NCI-H345 (cell line): ENCODE results near the gene SPOUT1.

ENCODE experiments used
- DNase-seq: peaks from one replicate; lab custom pipeline; 2025; lab: John Stamatoyannopoulos, UW

The SPOUT1 gene

DNA sequence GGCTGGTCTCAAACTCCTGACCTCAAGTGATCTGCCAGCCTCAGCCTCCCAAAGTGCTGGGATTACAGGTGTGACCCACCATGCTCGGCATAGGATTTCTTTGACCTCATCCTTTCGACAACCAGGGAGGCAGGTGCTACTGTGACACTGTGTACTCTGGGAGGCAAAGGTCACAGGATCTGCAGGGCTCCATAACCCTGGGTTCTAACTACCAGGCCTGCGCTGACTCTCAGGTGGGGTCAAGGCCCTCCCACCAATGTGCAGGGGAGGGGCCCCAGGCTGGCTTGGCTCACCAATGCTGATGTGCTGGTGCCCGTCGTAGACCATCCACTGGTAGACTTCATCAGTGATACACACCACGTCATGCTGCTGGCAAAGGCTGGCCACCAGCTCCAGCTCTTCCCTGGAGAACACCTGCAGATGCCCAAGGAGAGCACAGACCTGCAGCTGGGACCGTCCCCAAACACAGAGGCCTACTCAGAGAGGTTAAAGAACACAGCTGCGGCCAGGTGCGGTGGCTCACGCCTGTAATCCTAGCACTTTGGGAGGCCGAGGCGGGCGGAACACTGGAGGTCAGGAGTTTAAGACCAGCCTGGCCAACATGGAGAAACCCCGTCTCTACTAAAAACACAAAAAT is 7.0 kb upstream of the SPOUT1 start:
- DNase-seq, result no peak

- no peak for DNase-seq
Observed at GRCh38 chr9:128835246-128836210, 5.9 kb upstream of the SPOUT1 start.

GRCh38 chr9:128833696-128834095 is 4.1 kb upstream of the SPOUT1 start:
- no peak for DNase-seq

DNA sequence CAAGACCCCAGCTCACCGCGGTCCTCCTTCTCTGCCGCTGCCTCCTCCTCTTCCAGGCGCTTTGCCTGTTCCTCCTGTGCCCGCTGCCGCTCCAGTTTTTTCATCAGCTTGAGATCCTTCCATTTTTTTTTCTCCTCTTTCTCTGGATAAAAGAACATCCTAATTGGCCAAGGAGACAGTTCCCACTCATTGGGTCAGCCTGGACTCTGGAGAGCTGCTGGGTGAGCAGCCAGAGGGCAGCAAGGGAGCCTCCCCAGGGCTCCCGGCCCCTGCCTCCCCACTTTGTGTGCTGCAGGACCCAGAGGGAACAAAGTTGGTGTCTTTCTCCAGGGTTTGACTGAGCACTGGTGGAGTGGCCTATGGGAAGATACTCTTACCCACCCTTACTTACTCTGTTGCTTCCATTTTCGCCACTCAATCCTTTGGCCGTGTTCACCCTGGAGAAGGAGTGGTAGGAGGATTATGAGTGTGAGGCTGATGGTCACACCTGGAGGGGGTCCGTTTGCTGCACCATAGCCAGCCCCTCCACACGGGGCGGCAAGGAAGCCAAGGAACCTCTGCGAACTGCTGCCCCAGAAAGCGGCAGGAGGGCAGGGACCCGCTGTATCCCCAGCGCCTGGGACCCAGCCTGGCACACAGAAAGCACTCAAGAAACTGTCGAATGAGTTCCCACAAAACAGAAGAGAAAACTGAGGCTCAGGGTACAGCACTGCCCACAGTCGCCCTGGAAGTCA is 708 bp downstream of the SPOUT1 start:
- DNase-seq, result no peak

- no peak for DNase-seq
Observed at GRCh38 chr9:128828267-128828666, 1.3 kb downstream of the SPOUT1 start.

DNA sequence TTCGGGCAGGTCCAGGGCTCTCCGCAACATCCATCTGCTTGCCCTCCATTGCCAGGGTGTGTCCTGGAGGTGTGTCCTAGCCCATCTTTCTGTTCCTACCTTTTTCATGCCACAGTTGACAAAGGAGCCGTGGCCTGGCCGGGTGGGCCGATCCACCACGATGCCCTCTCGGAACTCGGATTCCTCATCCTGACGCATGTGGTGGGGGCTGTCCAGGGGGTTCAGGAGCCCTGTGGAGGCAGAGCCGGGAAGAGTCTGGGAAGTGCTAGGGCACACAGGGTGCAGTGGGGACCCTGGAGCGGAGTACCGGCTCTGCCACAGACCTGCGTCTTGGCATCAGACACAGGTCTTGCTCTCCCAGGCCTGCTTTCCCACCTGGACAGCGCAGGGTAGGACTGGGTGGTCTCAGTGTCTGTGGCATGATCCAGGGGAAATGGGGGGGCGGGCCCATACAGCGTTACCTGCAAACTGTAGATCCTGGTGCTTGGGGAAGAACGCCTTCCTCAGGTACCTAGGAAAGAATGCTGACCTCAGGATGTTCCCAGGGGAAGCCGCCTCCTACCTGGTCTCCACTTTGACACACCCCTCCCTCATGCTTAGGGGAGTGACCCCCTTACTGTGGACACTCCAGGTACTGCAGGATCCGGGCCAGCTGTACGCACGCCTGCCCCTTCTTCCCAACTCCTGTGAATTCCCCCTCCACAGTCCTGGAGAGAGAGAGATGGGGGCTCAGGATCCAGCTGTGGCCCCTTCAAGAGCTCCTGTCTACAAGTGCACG is 3.5 kb downstream of the SPOUT1 start:
- DNase-seq, result no peak

DNA sequence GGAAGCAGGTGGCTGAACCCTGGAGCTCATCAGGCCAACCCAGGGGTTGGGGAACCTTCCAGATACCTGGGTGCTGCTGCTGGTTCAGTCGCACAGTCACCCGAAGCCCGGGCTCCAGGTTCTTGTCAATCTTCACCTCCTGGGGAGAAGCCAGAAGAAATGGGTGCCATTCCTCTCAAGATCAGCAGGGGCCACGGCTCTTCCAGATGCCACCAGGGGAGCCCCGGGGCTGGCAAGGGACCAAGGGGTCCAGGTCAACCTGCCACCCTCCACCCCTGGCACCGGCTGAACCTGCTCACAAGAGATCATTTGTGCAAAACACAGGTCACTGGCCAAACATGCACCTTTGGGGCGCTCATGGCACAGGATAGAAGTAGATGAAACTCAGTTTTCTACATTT is 4.7 kb downstream of the SPOUT1 start:
- DNase-seq, result no peak

DNA sequence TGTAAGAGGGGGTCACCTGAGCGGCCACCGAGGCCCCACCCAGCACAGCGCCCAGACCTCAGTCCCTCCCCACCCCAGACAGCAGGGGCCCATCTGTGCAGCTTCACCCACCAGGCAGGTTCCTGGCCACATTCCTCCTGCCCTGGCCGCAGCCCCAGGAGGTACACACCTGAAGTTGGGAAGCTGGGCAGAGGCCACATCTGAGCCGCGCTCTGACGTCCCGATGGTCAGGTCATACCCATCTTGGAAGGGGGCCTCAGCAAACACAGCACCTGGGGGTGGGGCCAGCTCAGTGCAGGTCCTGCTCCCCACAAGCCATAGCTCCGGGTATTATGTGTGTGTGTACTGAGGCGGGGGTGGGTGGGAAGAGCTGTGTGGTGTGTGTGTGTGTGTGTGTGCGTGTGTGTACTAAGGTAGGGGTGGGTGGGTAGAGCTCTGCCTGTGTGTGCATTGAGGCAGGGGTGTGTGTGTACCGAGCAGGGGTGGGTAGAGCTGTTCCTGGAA is 5.6 kb downstream of the SPOUT1 start:
- no peak for DNase-seq

- DNase-seq, result no peak
Observed at GRCh38 chr9:128823362-128823902, 6.2 kb downstream of the SPOUT1 start.

- no peak for DNase-seq
Observed at GRCh38 chr9:128822407-128823042, 7.1 kb downstream of the SPOUT1 start.

- no peak for DNase-seq
Observed at GRCh38 chr9:128821584-128822406, 7.8 kb downstream of the SPOUT1 start.

- DNase-seq, result no peak
Observed at GRCh38 chr9:128820665-128821583, 8.7 kb downstream of the SPOUT1 start.

DNA sequence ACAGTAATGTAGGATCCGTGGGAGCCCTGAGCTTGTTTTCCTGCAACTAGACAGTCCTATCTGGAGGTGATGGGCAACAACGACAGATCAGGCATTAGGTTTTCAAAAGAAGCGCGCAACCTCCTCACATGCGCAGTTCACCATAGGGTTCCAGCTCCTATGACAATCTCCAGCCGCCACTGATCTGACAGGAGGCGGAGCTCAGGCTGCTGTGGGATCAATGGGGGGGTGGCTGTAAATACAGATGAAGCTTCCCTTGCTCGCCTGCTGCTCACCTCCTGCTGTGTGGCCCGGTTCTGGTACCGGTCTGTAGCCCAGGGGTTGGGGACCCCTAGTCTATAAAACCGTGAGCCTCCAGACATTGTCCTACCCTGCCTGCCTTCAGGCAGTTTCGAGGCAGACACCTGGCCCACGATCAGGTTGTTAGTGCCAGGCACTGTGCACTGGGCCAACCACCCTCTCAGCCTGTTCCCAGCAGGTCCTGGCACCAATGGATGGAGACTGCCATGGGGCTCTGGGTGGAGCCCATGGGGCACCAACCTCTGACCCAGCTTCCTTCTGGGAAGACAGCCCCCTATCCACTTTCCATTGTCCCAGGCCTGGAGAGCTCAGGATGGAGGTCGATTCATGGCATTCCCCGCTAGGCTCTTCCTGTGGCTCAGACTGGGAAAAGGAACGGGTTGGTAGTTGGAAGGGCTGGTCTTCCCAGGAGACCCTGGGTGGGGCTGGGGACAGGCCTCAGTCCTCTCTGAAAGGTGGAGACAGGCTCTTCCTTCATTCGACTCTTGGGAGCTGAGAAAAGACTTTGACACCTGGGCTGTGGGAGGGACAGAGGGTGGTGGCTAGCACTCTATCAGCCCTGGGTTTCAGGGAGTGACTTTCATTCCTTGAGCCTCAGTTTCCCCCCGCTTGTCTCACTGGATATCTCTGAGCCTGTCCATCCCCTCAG is 9.6 kb downstream of the SPOUT1 start:
- DNase-seq, result peak; percentile 23

DNA sequence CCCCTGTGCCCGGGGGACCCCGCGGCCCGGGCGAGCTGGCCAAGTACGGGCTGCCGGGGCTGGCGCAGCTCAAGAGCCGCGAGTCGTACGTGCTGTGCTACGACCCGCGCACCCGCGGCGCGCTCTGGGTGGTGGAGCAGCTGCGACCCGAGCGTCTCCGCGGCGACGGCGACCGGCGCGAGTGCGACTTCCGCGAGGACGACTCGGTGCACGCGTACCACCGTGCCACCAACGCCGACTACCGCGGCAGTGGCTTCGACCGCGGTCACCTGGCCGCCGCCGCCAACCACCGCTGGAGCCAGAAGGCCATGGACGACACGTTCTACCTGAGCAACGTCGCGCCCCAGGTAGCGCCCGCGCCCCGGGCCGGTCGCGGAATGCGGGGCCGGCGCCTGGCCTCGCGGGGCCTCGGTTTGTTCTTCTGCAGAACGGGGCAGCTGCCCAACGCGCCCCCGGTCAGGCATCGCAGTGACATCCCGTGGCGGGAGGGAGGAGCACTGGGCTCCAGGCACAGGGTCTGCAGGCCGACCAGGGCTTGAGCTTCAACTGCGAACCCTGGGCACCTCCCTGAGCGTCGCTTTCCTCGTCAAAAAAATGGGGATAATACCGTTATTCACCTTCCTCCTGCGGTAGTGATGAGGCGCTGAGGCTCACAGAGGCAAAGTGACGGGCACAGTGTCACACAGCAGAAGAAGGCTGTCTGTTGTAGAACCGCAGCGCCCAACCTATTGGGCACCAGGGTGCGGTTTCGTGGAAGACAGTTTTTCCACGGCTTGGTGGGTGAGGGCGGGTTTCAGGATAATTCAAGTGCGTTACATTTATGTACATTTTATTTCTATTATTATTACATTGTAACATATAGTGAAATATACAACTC is 10.5 kb downstream of the SPOUT1 start:
- peak; percentile 58 for DNase-seq

- DNase-seq, result peak; percentile 98
Observed at GRCh38 chr9:128818099-128818838, 11.3 kb downstream of the SPOUT1 start, which contains the start of gene ENDOG. Gene ENDOG, plus strand, starts transcription at chr9:128818500. Its CDS starts 185 bp downstream, at chr9:128818685.

DNA sequence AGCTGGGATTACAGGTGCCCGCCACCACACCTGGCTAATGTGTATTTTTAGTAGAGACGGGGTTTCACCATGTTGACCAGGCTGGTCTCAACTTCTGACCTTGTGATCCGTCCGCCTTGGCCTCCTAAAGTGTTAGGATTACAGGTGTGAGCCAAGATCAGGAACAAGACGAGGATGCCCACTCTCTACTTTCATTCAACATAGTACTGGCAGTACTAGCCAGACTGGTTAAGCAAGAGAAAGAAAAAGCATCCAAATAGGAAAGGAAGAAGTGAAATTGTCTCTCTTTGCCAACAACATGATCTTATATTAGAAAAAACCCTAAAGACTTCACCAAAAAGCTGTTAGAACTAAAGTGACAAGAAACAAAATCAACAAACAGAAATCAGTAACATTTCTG is 18.7 kb downstream of the SPOUT1 start:
- DNase-seq, result no peak
